H7 (cell line): ENCODE results near the gene GUCY1A1. TPM values are rescaled to one million over a fixed set of nuclear protein-coding genes. Genes with fewer than 3 reads are reported as not detected.
A peak's percentile ranks its signal among the peaks of the same experiment; 100 is the strongest.

Experiments
- DNase-seq: peaks from one replicate; pipeline ENCODE4 v3.0.0; 2012
- H3K27me3 ChIP-seq: 2 replicates; pipeline ENCODE4 v1.6.0; 2011; ENCODE audit warnings: mild to moderate bottlenecking, low read length; ENCODE audit not compliant: control insufficient read depth, insufficient read depth
- H3K36me3 ChIP-seq: replicated peaks from 2 replicates; pipeline ENCODE4 v1.5.1; 2011; ENCODE audit warnings: low read length; ENCODE audit not compliant: control insufficient read depth, insufficient read depth
- H3K4me3 ChIP-seq: 2 replicates; pipeline ENCODE4 v1.5.1; 2011; ENCODE audit warnings: low read depth, mild to moderate bottlenecking, control low read depth, low read length, moderate library complexity; ENCODE audit not compliant: insufficient read depth
- total RNA-seq: library from RNA; depleted of rRNA; stranded (reverse); fragments of >200 nt; shearing (Covaris generic); gene quantifications from 2 replicates; pipeline ENCODE4 v1.2.3, GENCODE V29; 2014

The GUCY1A1 gene
- total RNA-seq, 1 experiment from 2014 or later, result 0.10 TPM

GRCh38 chr4:155758481-155759371 is 92.1 kb downstream of the GUCY1A1 start, which contains the start of gene GUCY1B1:
GUCY1B1 (plus strand) TSS chr4:155759021; CDS start chr4:155759141, 120 bp downstream.
- peak; percentile 94 for DNase-seq
- peaks cover 26% of the 10 kb centered on the region for H3K27me3 ChIP-seq
- H3K36me3 ChIP-seq, result no peaks in the 10 kb centered on the region
- peak within 1 kb of the TSS; percentile 66 for H3K4me3 ChIP-seq

- Histone ChIP-seq H3K36me3 (no peaks in the 10 kb centered on the region), H3K4me3 (peak overlapping the region; percentile 66), H3K27me3 (peaks cover 26% of the 10 kb centered on the region)
- peak; percentile 75 for DNase-seq
These were observed 93.0 kb downstream of the GUCY1A1 start for GRCh38 chr4:155759372-155760252.

DNA sequence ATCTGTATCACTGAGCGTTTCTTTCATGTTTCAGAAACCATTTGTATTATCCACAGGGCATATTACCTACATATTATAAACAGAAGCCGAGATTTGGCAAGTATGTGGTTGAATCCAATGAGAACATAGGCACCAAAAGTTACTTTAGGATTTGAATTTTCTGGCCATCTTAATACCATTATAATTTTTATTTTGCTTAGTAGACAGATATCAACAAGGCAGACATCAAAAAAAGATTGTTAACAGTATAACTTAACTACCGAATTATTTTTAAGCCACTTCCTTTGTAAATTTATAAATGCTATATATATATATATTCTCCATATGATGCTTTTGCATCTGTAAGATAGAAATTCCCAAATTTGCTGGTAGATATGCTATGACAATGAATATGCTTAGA is 94.4 kb downstream of the GUCY1A1 start:
- no peaks in the 10 kb centered on the region for H3K36me3 ChIP-seq
- H3K27me3 ChIP-seq, result peaks cover 26% of the 10 kb centered on the region
- no peak overlapping the region for H3K4me3 ChIP-seq
- no peak for DNase-seq

DNA sequence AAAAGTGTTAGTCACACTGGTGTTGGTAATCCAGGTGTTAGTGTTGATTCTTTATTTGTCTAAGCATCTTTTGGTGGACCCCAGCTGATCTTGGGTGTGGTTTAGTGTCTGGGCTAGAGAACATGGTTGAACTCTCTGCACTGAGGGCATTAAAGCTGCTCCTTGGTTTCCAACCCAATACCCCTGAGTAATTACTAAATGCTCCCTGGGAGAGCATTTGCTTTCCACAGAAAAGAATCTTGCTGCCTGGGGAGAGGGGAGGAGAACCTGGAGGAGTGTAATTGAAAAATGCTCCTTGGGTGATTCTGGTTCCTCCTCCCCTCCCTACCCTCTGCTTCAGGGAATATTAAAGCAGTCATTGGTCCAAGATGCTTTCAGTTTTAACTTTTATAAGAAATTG is 95.3 kb downstream of the GUCY1A1 start:
- no peak overlapping the region for H3K4me3 ChIP-seq
- DNase-seq, result no peak
- peaks cover 26% of the 10 kb centered on the region for H3K27me3 ChIP-seq
- H3K36me3 ChIP-seq, result no peaks in the 10 kb centered on the region

DNA sequence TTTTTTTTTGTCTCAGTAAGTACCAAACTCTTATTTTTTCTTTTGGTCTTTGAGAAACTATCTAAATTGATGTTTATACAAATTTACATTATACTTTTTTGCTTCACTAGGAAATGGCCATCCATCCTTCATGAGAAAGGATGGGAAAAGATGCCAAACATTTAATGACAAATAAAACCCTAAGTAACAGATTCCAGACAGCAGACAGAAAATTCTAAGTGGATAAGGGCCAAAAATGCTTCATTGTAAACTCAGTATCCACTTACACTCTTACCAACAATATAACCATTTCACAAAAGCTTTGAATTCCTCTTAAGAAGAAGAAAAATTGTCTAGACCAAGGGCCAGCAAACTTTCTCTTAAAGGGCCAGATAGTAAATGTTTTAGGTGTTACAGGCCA is 95.7 kb downstream of the GUCY1A1 start:
- Histone ChIP-seq H3K4me3 (no peak overlapping the region), H3K27me3 (peaks cover 26% of the 10 kb centered on the region), H3K36me3 (no peaks in the 10 kb centered on the region)
- no peak for DNase-seq

DNA sequence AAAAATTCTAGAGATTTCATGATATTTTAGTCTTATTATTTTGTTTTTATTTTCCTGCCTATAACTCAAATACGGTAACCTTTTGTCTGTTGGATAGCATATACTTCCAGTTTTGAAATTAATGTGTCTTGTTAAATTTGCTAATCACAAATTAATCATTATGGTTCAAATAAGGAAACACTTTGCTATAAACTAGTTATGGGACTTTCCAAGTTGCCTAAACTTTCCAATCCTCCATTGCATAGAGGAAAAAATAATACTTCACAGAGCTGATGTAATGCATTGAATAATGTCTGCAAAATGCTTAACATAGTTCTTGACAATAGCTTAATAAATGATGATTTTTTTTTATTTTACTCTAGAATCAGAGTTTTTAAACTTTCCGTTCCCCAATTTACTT is 96.9 kb downstream of the GUCY1A1 start:
- Histone ChIP-seq H3K4me3 (no peak overlapping the region), H3K36me3 (no peaks in the 10 kb centered on the region), H3K27me3 (peaks cover 20% of the 10 kb centered on the region)
- no peak for DNase-seq

DNA sequence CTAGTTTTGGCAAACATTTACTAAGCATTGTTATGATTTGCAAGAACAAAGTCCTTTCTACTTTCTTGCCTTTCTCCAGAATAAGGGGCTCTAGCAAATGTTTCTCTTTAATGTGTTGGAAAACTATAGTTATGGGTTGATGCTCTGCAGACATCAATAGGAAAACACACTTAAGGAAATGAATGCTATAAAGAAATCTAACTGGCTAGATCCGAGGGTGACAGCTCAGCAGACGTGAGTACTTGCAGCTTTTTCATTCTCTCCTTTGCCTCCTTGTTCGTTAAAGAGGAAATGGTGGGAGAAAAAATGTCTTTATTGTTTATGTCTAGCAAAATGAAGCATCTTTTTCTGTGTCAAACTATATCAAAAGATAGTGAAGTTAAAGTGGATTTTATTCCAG is 98.5 kb downstream of the GUCY1A1 start:
- no peak for DNase-seq
- no peak overlapping the region for H3K4me3 ChIP-seq
- H3K27me3 ChIP-seq, result peaks cover 7% of the 10 kb centered on the region
- H3K36me3 ChIP-seq, result no peaks in the 10 kb centered on the region

DNA sequence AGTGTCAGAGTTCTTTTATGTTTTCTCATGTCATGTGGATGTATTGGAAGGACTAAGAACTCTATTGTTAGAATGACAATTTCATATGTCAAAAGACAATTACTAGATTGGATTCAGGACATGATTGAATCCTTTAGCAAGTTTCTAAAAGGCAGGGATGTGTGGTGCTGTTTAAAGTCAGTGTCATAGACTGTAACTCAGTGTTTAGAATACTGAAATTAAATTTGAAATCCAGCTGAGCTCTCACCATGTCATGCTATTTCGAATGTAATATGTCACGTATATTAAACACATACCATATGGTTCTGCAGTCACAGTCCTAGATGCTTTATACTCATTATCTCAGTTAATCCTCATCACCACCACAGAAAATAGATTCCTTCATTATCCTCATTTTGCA is 100.0 kb downstream of the GUCY1A1 start:
- Histone ChIP-seq H3K4me3 (no peak overlapping the region), H3K36me3 (no peaks in the 10 kb centered on the region), H3K27me3 (no peaks in the 10 kb centered on the region)
- DNase-seq, result no peak

GRCh38 chr4:155768370-155768769 is 101.7 kb downstream of the GUCY1A1 start:
- H3K4me3 ChIP-seq, result no peak overlapping the region
- no peaks in the 10 kb centered on the region for H3K27me3 ChIP-seq
- no peaks in the 10 kb centered on the region for H3K36me3 ChIP-seq
- DNase-seq, result no peak

GRCh38 chr4:155769090-155769489 is 102.4 kb downstream of the GUCY1A1 start:
- Histone ChIP-seq H3K27me3 (no peaks in the 10 kb centered on the region), H3K36me3 (no peaks in the 10 kb centered on the region), H3K4me3 (no peak overlapping the region)
- DNase-seq, result no peak

DNA sequence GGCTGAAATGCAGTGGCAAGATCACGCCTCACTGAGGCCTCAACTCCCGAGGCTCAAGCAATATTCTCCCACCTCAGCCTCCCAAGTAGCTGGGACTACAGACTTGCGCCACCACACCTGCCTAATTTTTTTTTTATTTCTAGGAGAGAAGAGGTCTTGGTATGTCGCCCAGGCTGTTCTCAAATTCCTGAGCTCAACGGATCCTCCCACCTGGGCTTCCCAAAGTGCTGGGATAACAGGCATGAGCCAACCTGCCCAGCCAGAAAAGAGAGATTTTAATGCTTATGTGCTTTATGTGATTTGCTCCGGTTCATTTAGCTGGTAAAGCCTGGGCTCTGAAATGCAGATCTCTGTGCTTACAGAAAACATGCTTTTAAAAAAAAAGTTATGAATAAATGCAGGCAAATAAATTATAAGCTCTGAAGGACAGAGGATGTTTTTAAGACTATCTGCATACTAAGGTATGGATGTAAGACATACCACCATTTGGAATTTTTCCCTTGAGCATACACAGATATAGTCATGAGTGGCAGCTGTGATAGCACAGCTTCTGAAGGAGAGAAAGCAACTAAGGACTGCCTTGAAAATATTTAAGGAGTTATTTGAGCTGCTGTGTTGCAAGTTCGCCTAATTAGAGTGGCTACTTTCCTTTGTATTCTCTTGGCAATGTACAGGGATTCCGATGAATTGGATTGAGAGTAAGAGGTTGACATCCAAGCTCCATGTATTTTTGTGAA is 106.0 kb downstream of the GUCY1A1 start:
- DNase-seq, result no peak
- no peak overlapping the region for H3K4me3 ChIP-seq
- no peaks in the 10 kb centered on the region for H3K36me3 ChIP-seq
- no peaks in the 10 kb centered on the region for H3K27me3 ChIP-seq

GRCh38 chr4:155773196-155773800 is 106.7 kb downstream of the GUCY1A1 start:
- DNase-seq, result no peak
- no peaks in the 10 kb centered on the region for H3K36me3 ChIP-seq
- no peak overlapping the region for H3K4me3 ChIP-seq
- H3K27me3 ChIP-seq, result no peaks in the 10 kb centered on the region

GRCh38 chr4:155774033-155774432 is 107.4 kb downstream of the GUCY1A1 start:
- Histone ChIP-seq H3K4me3 (no peak overlapping the region), H3K27me3 (no peaks in the 10 kb centered on the region), H3K36me3 (no peaks in the 10 kb centered on the region)
- no peak for DNase-seq
